ENCODE measurements around the gene ANKS1B.

- TF ChIP-seq YY1 (IDR thresholded peaks at IDR 0.05; ENCODE audit: insufficient read depth, insufficient read length), result no peak
- TF ChIP-seq SUZ12 (IDR thresholded peaks at IDR 0.05; ENCODE audit: extremely low read depth, insufficient read depth, insufficient read length), result no peak
Measured at GRCh38 chr12:99898645-99899044, 86.1 kb downstream of the ANKS1B start.
